ENCODE data around the gene GTF3C5. TPM values are rescaled to one million over a fixed set of nuclear protein-coding genes. Genes with fewer than 3 reads are reported as not detected.
A peak's percentile ranks its signal among the peaks of the same experiment; 100 is the strongest.

The GTF3C5 gene
- total and polyA plus RNA-seq, 2 donors from 2014 or later: 38.0 to 47.7 TPM

DNA sequence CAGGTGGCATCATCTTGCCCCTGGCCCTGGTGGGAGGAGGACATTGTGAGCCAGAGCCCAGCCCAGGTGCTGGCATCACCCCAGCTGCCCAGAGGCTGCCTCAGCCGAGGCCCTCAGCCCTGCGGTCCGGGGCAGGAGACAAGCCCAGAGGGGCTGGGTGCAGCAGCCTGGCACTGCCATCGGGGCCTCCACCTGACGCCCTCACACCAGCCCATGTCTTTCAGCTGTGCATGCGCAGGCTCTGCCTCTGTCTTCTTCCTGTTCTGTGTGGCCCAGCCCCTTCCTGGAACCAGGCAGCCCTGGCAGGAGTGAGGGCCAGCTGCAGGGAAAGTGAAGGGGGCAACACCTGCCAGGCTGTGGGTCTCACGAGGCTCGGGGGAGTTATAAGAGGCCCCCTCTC, 26.2 kb downstream of the GTF3C5 start:
- H3K9ac ChIP-seq (ENCODE audit: low read length in 3 of 3): no peak overlapping the region
- FAIRE-seq: no peak

DNA sequence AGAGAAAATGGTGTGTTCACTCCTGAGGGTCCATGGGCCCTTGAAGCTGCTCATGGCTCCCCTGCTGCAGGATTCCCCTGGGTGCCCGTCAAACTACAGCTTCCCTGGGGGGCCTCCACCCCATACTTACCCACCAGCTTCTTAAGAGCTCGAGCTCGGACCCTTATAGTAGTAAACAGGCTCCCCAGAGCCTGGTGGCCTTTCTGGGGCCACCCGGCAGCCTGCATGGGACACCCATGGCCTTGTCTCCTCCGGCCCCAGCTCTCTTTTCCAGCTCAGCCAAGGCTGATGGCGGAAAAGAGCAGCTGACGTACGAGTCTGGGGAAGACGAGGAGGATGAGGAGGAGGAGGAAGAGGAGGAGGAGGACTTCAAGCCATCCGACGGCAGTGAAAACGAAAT, 26.8 kb downstream of the GTF3C5 start:
- Histone ChIP-seq H3K9ac (ENCODE audit: low read length in 3 of 3) (no peak overlapping the region), H3K27me3 (ENCODE audit: control insufficient read depth, insufficient read depth, low read length) (no peaks in the 10 kb centered on the region), H3K36me3 (ENCODE audit: control insufficient read depth in 2 of 3, insufficient read depth in 3 of 3, low read length in 3 of 3) (peaks cover 0 to 33% (median 12%) of the 10 kb centered on the region in 3 donors), H3K9me3 (ENCODE audit: control insufficient read depth in 2 of 3, insufficient read depth in 1 of 3, low read length in 3 of 3) (no peaks in the 10 kb centered on the region), H3K4me1 (ENCODE audit: control insufficient read depth in 2 of 3, insufficient read depth in 2 of 3, low read depth in 1 of 3, low read length in 3 of 3) (no peaks in the 10 kb centered on the region), H3K27ac (ENCODE audit: low read depth in 2 of 2, low read length in 2 of 2) (no peak overlapping the region), H3K4me3 (ENCODE audit: low read length in 3 of 3) (no peak overlapping the region)
- TF ChIP-seq, protein P1, sequence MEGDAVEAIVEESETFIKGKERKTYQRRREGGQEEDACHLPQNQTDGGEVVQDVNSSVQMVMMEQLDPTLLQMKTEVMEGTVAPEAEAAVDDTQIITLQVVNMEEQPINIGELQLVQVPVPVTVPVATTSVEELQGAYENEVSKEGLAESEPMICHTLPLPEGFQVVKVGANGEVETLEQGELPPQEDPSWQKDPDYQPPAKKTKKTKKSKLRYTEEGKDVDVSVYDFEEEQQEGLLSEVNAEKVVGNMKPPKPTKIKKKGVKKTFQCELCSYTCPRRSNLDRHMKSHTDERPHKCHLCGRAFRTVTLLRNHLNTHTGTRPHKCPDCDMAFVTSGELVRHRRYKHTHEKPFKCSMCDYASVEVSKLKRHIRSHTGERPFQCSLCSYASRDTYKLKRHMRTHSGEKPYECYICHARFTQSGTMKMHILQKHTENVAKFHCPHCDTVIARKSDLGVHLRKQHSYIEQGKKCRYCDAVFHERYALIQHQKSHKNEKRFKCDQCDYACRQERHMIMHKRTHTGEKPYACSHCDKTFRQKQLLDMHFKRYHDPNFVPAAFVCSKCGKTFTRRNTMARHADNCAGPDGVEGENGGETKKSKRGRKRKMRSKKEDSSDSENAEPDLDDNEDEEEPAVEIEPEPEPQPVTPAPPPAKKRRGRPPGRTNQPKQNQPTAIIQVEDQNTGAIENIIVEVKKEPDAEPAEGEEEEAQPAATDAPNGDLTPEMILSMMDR (IDR thresholded peaks at IDR 0.05; ENCODE audit: borderline replicate concordance, extremely low read depth, insufficient read depth): no peak
- FAIRE-seq (no peak), DNase-seq (peak in 1 of 5 donors; percentile 15)
- intact Hi-C loops (cut with DNase I): no loop called here

More for the DNA sequence above, 26.2 kb downstream of the GTF3C5 start:
- Histone ChIP-seq H3K27me3 (ENCODE audit: control insufficient read depth, insufficient read depth, low read length) (no peaks in the 10 kb centered on the region), H3K36me3 (ENCODE audit: control insufficient read depth in 2 of 3, insufficient read depth in 3 of 3, low read length in 3 of 3) (peaks cover 0 to 33% (median 12%) of the 10 kb centered on the region in 3 donors), H3K4me1 (ENCODE audit: control insufficient read depth in 2 of 3, insufficient read depth in 2 of 3, low read depth in 1 of 3, low read length in 3 of 3) (no peaks in the 10 kb centered on the region), H3K4me3 (ENCODE audit: low read length in 3 of 3) (no peak overlapping the region), H3K27ac (ENCODE audit: low read depth in 2 of 2, low read length in 2 of 2) (no peak overlapping the region), H3K9me3 (ENCODE audit: control insufficient read depth in 2 of 3, insufficient read depth in 1 of 3, low read length in 3 of 3) (no peaks in the 10 kb centered on the region)
- intact Hi-C loops (cut with DNase I): no loop called here
- TF ChIP-seq, protein P1 (IDR thresholded peaks at IDR 0.05; ENCODE audit: borderline replicate concordance, extremely low read depth, insufficient read depth): no peak
- peak in 1 of 5 donors; percentile 64 for DNase-seq

DNA sequence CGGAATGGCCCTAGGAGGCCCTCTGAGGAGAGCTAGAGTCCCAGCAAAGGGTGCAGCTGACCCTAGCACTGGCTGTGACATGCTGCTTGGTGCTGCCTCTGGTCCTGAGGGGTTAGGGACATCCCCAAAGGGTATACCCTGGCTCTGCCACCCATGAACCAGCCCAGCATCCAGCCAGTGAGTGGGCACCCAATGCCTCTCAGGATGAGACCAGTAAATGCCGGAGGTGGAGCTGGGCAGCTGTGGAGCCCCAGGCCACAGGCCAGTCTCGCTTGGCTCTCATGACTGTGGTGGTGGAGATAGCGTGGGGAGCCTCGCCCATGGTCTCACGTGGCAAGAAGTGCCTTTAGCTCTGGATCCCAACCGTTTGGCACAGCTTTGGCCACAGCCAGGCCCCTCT, 27.3 kb downstream of the GTF3C5 start:
- no peaks in the 10 kb centered on the region for H3K9me3 ChIP-seq (ENCODE audit: control insufficient read depth in 2 of 3, insufficient read depth in 1 of 3, low read length in 3 of 3)
- FAIRE-seq (no peak), DNase-seq (peak in 1 of 5 donors; percentile 55)
- no peak overlapping the region for H3K4me3 ChIP-seq (ENCODE audit: low read length in 3 of 3)
- no peaks in the 10 kb centered on the region for H3K27me3 ChIP-seq (ENCODE audit: control insufficient read depth, insufficient read depth, low read length)
- H3K27ac ChIP-seq (ENCODE audit: low read depth in 2 of 2, low read length in 2 of 2): no peak overlapping the region
- H3K36me3 ChIP-seq (ENCODE audit: control insufficient read depth in 2 of 3, insufficient read depth in 3 of 3, low read length in 3 of 3): peaks cover 0 to 33% (median 12%) of the 10 kb centered on the region in 3 donors
- no peak overlapping the region for H3K9ac ChIP-seq (ENCODE audit: low read length in 3 of 3)
- TF ChIP-seq, protein P1 (IDR thresholded peaks at IDR 0.05; ENCODE audit: borderline replicate concordance, extremely low read depth, insufficient read depth): no peak
- intact Hi-C loops (cut with DNase I): no loop called here
- H3K4me1 ChIP-seq (ENCODE audit: control insufficient read depth in 2 of 3, insufficient read depth in 2 of 3, low read depth in 1 of 3, low read length in 3 of 3): no peaks in the 10 kb centered on the region
